Thyroid gland (tissue), 4 donors: ENCODE data around the gene TSC22D3. TPM values are rescaled to one million over a fixed set of nuclear protein-coding genes. Genes with fewer than 3 reads are reported as not detected.

Experiments
- DNase-seq, 2 donors: peaks; one replicate each; pipeline ENCODE4 v3.0.0-alpha.2; 2019
- H3K27ac ChIP-seq, 3 donors: fragments of 200-600 bp; sonication (generic); 1 replicate in 2 of 3; 2 replicates in 1 of 3; pipeline ENCODE4 v1.5.1; 2016 to 2019; ENCODE audit warnings: mild to moderate bottlenecking in 1 of 3, moderate library complexity in 1 of 3
- H3K27me3 ChIP-seq: fragments of 200-600 bp; sonication (generic); one replicate; pipeline ENCODE4 v1.5.1; 2019
- H3K36me3 ChIP-seq, 2 donors: fragments of 200-600 bp; sonication (generic); one replicate each; pipeline ENCODE4 v1.5.1; 2016 to 2019
- H3K4me1 ChIP-seq, 2 donors: fragments of 200-600 bp; sonication (generic); one replicate each; pipeline ENCODE4 v1.5.1; 2017 to 2019
- H3K4me3 ChIP-seq, 3 donors: fragments of 200-600 bp; sonication (generic); replicated peaks in 1 of 3; 1 replicate in 2 of 3; 2 replicates in 1 of 3; pipeline ENCODE4 v1.5.1; 2016; ENCODE audit warnings: mild to moderate bottlenecking in 1 of 3
- H3K9me3 ChIP-seq: fragments of 200-600 bp; sonication (generic); one replicate; pipeline ENCODE4 v1.5.1; 2017
- CTCF ChIP-seq, 6 experiments: fragments of 200-600 bp in 3 of 6; fragments of 450-650 bp in 3 of 6; sonication (generic) in 3 of 6; IDR thresholded peaks; one replicate each; pipeline ENCODE4 v1.5.1; 2016 to 2019; ENCODE audit warnings: antibody characterized with exemption in 6 of 6, mild to moderate bottlenecking in 2 of 6, inconsistent platforms in 1 of 6, moderate library complexity in 1 of 6
- POLR2A ChIP-seq, 2 donors: fragments of 450-650 bp; IDR thresholded peaks; one replicate each; pipeline ENCODE4 v1.6.1; 2017; ENCODE audit warnings: antibody characterized with exemption in 2 of 2, mild to moderate bottlenecking in 2 of 2, moderate library complexity in 1 of 2
- WGBS, 2 donors: methylation state at CpG; one replicate each; pipeline ENCODE4 v1.1.5; 2017; 5-methylcytosine and 5-hydroxymethylcytosine counted together
- intact Hi-C: fragments of 100-400 bp; cut with DNase I; formaldehyde crosslinking; loops from one replicate; pipeline ENCODE4 v1.15.1; 2023
- total RNA-seq, 4 donors: library from RNA; depleted of rRNA; stranded (reverse); fragments of >200 nt; gene quantifications; one replicate each; pipeline ENCODE4 v1.2.3, GENCODE V29; 2016

TSC22D3 gene
- total RNA-seq, 4 donors from 2014 or later: 268 to 504 (median 383) TPM

GRCh38 chrX:107704587-107704986 lies 71.0 kb downstream of the TSC22D3 start:
- H3K4me1 ChIP-seq: peaks cover 15 to 40% of the 10 kb centered on the region in 2 donors
- TF ChIP-seq CTCF (IDR thresholded peaks at IDR 0.05): no peak
- no peak for TF ChIP-seq POLR2A (IDR thresholded peaks at IDR 0.05)
- WGBS, 2 donors: 41 to 47% methylated on average over 2 of the region's 2 CpGs
- intact Hi-C loops: no loop called here
- DNase-seq: no peak
- H3K36me3 ChIP-seq: no peaks in the 10 kb centered on the region
- H3K4me3 ChIP-seq: no peak overlapping the region
- no peaks in the 10 kb centered on the region for H3K27me3 ChIP-seq
- peak overlapping the region; percentile 90 to 94 (median 93) for H3K27ac ChIP-seq
- no peaks in the 10 kb centered on the region for H3K9me3 ChIP-seq

- TF ChIP-seq POLR2A (IDR thresholded peaks at IDR 0.05) (peak in 1 of 2 donors; percentile 70), CTCF (IDR thresholded peaks at IDR 0.05) (no peak)
- Histone ChIP-seq H3K4me1 (peaks cover 15 to 44% of the 10 kb centered on the region in 2 donors), H3K9me3 (no peaks in the 10 kb centered on the region), H3K36me3 (no peaks in the 10 kb centered on the region), H3K27me3 (no peaks in the 10 kb centered on the region), H3K4me3 (no peak overlapping the region), H3K27ac (peak overlapping the region; percentile 90 to 94 (median 93))
- WGBS, 2 donors: 27 to 31% methylated on average over 4 of the region's 4 CpGs
- intact Hi-C loops: no loop called here
- DNase-seq: peak; percentile 78 to 79
These were observed 71.4 kb downstream of the TSC22D3 start for GRCh38 chrX:107704181-107704580.

GRCh38 chrX:107701493-107702121 lies 74.0 kb downstream of the TSC22D3 start:
- H3K36me3 ChIP-seq: no peaks in the 10 kb centered on the region
- H3K4me1 ChIP-seq: peaks cover 15 to 49% of the 10 kb centered on the region in 2 donors
- intact Hi-C loops: no loop called here
- TF ChIP-seq POLR2A (IDR thresholded peaks at IDR 0.05) (peak in 1 of 2 donors; percentile 63), CTCF (IDR thresholded peaks at IDR 0.05) (no peak)
- no peaks in the 10 kb centered on the region for H3K27me3 ChIP-seq
- no peaks in the 10 kb centered on the region for H3K9me3 ChIP-seq
- no peak overlapping the region for H3K4me3 ChIP-seq
- H3K27ac ChIP-seq: peak overlapping the region; percentile 82 to 96 (median 90)
- 55 to 67% methylated on average over 1 of the region's 1 CpG for WGBS, 2 donors
- peak; percentile 60 to 63 for DNase-seq

GRCh38 chrX:107700790-107701189 lies 74.8 kb downstream of the TSC22D3 start:
- no peaks in the 10 kb centered on the region for H3K36me3 ChIP-seq
- H3K27me3 ChIP-seq: no peaks in the 10 kb centered on the region

More at GRCh38 chrX:107700790-107701189, 74.8 kb downstream of the TSC22D3 start:
- Histone ChIP-seq H3K4me3 (no peak overlapping the region), H3K27ac (peak overlapping the region; percentile 82 to 96 (median 90)), H3K9me3 (no peaks in the 10 kb centered on the region), H3K4me1 (peaks cover 15 to 49% of the 10 kb centered on the region in 2 donors)
- intact Hi-C loops: no loop called here
- no peak for DNase-seq
- TF ChIP-seq CTCF (IDR thresholded peaks at IDR 0.05) (no peak), POLR2A (IDR thresholded peaks at IDR 0.05) (no peak)
